ENCODE measurements around the gene SF3A1. TPM values are rescaled to one million over a fixed set of nuclear protein-coding genes. Genes with fewer than 3 reads are reported as not detected.

The SF3A1 gene
- total RNA-seq, 1 experiment from 2014 or later = 272 TPM

GRCh38 chr22:30393885-30394284 is 37.2 kb upstream of the SF3A1 start:
- Mint-ChIP-seq H3K27me3 (ENCODE audit: low read depth) (peaks cover 57% of the 10 kb centered on the region), H3K27ac (no peak overlapping the region), H3K9me3 (peaks cover 14% of the 10 kb centered on the region), H3K36me3 (peaks cover 5% of the 10 kb centered on the region), H3K4me1 (peaks cover 38% of the 10 kb centered on the region), H3K4me3 (no peak overlapping the region)
- no peak for ATAC-seq
- no peak for DNase-seq (ENCODE audit: low spot score)
- TF ChIP-seq CTCF (IDR thresholded peaks at IDR 0.05) (no peak), ATF6 (CRISPR knock-in tag; IDR thresholded peaks at IDR 0.05) (no peak), PRRX2 (CRISPR knock-in tag; IDR thresholded peaks at IDR 0.05) (no peak), ZNF671 (CRISPR knock-in tag; IDR thresholded peaks at IDR 0.05) (no peak), ARID4B (CRISPR knock-in tag; IDR thresholded peaks at IDR 0.05; ENCODE audit: borderline replicate concordance) (no peak), TEAD4 (CRISPR knock-in tag; IDR thresholded peaks at IDR 0.05) (no peak), NFATC4 (CRISPR knock-in tag; IDR thresholded peaks at IDR 0.05) (no peak), MXD4 (CRISPR knock-in tag; IDR thresholded peaks at IDR 0.05; ENCODE audit: borderline replicate concordance) (no peak), ETV6 (CRISPR knock-in tag; IDR thresholded peaks at IDR 0.05) (no peak)
- CTCF ChIA-PET = interaction anchor here (2.1 to 7.7 kb wide), 2 partner anchors 30 to 37 kb away, joined by 10 to 149 read pairs; partner anchors contain the start of gene MTFP1
- POLR2A ChIA-PET = interaction anchor here (1.0 kb wide), 1 partner anchor 30 kb away, joined by 4 read pairs; no protein-coding TSS in a partner anchor

- Mint-ChIP-seq H3K9me3 (peaks cover 14% of the 10 kb centered on the region), H3K4me1 (peaks cover 34% of the 10 kb centered on the region), H3K4me3 (no peak overlapping the region), H3K36me3 (peaks cover 5% of the 10 kb centered on the region), H3K27me3 (ENCODE audit: low read depth) (peaks cover 51% of the 10 kb centered on the region), H3K27ac (no peak overlapping the region)
- ChIA-PET CTCF (interaction anchor here (1.5 to 8.0 kb wide), 5 partner anchors 31 to 104 kb away, joined by 4 to 149 read pairs (median 10); partner anchors contain the start of genes CASTOR1 and MTFP1), POLR2A (interaction anchor here (1.0 kb wide), 1 partner anchor 31 kb away, joined by 4 read pairs; no protein-coding TSS in a partner anchor)
- TF ChIP-seq ZNF396 (CRISPR knock-in tag; IDR thresholded peaks at IDR 0.05; ENCODE audit: borderline replicate concordance) = no peak
- no peak for TF ChIP-seq PREB (CRISPR knock-in tag; IDR thresholded peaks at IDR 0.05; ENCODE audit: borderline replicate concordance)
- no peak for TF ChIP-seq OVOL2 (CRISPR knock-in tag; IDR thresholded peaks at IDR 0.05; ENCODE audit: borderline replicate concordance)
- no peak for TF ChIP-seq FOXP1 (CRISPR knock-in tag; IDR thresholded peaks at IDR 0.05; ENCODE audit: borderline replicate concordance)
- TF ChIP-seq NR1H2 (CRISPR knock-in tag; IDR thresholded peaks at IDR 0.05) = no peak
- TF ChIP-seq NR2C2 (CRISPR knock-in tag; IDR thresholded peaks at IDR 0.05) = no peak
- no peak for TF ChIP-seq SP1 (CRISPR knock-in tag; conservative IDR thresholded peaks at IDR 0.05)
- TF ChIP-seq AR (CRISPR knock-in tag; IDR thresholded peaks at IDR 0.05) = no peak
- no peak for TF ChIP-seq PRRX2 (CRISPR knock-in tag; IDR thresholded peaks at IDR 0.05)
- TF ChIP-seq TEAD4 (CRISPR knock-in tag; IDR thresholded peaks at IDR 0.05) = no peak
- no peak for TF ChIP-seq CBFB (CRISPR knock-in tag; IDR thresholded peaks at IDR 0.05; ENCODE audit: low read depth)
- TF ChIP-seq NR3C1 (CRISPR knock-in tag; conservative IDR thresholded peaks at IDR 0.05; ENCODE audit: low read depth) = no peak
- no peak for TF ChIP-seq USF2 (CRISPR knock-in tag; IDR thresholded peaks at IDR 0.05)
- no peak for TF ChIP-seq NFYB (CRISPR knock-in tag; conservative IDR thresholded peaks at IDR 0.05; ENCODE audit: low read depth)
- no peak for TF ChIP-seq SOX15 (CRISPR knock-in tag; IDR thresholded peaks at IDR 0.05)
- TF ChIP-seq CREM (CRISPR knock-in tag; IDR thresholded peaks at IDR 0.05) = no peak
- no peak for TF ChIP-seq JAZF1 (CRISPR knock-in tag; IDR thresholded peaks at IDR 0.05)
- no peak for ATAC-seq
- DNase-seq (ENCODE audit: low spot score) = no peak
These were observed 36.6 kb upstream of the SF3A1 start for GRCh38 chr22:30393322-30393680.
